GM12872 (cell line): ENCODE results near the gene CIITA.

Source experiments
- TF ChIP-seq, protein P1 (sequence below): IDR thresholded peaks from 3 replicates; pipeline ENCODE4 v1.5.1; 2011; ENCODE audit warnings: low read depth, mild to moderate bottlenecking, low read length, moderate library complexity; ENCODE audit not compliant: insufficient read depth

Gene CIITA

GRCh38 chr16:10934325-10935107 is 57.5 kb downstream of the CIITA start:
- TF ChIP-seq, protein P1, sequence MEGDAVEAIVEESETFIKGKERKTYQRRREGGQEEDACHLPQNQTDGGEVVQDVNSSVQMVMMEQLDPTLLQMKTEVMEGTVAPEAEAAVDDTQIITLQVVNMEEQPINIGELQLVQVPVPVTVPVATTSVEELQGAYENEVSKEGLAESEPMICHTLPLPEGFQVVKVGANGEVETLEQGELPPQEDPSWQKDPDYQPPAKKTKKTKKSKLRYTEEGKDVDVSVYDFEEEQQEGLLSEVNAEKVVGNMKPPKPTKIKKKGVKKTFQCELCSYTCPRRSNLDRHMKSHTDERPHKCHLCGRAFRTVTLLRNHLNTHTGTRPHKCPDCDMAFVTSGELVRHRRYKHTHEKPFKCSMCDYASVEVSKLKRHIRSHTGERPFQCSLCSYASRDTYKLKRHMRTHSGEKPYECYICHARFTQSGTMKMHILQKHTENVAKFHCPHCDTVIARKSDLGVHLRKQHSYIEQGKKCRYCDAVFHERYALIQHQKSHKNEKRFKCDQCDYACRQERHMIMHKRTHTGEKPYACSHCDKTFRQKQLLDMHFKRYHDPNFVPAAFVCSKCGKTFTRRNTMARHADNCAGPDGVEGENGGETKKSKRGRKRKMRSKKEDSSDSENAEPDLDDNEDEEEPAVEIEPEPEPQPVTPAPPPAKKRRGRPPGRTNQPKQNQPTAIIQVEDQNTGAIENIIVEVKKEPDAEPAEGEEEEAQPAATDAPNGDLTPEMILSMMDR, result no peak

DNA sequence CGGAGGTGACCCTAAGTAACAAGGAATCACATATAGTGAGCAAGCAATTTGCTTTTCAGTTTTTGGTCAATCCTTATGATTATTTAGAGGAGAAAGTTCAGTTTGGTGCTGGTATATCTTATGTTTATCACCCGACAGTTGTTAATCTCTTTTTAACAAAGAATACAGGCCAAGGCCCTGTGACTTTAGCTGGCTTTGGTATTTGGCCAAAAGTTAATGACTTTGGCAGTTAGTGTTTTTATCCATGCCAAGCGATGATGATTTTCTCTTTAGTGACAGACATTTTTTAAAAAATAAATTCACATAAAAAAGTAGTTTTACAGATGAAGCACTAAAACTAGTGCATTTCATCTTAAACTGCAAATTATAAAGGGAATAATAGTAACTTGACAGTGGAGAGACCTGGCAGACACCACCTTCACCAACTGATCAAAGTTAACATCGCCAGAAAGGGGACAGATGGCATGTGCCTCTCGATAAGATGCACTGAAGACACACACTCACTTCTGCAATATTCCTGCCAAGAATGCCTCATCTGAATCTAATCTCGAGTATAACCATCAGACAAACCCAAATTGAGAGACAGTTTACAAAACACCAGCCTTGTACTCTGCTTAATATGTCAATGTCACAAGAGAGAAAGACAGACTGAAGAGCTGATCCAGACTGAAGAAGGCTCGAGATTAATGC is 58.4 kb downstream of the CIITA start:
- TF ChIP-seq, protein P1, result no peak

DNA sequence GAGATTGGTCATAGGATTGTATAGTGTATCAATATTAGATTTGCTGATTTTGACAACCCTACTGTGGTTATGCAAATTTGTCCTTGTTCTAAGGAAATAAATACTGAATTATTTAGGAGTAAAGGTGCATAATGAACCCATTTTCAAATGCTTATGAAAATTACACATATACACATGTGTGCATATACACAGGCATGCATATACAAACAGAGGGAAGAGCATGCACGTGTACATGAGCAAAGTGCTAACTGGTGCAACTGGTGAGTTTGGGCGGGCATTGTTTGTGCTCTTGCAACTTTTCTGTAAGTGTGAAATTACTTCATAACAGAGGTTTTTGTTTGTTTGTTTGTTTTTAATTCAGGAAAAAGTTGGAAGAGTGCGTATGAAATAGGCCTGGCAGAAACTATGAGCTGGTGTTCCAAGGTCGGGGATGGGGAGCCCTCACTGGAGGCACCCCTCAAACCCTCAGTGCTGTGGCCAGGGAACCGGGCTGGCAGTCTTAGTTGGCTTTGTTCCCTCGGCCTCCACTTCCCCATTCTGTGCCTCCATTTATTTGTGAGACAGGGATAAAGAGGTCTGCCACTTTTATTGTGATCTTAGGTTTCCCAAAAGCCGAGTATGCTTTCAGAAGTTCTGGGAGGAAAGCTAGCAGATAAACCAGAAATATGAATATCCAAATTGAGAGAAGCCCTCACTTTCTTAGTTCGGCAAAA is 59.4 kb downstream of the CIITA start:
- TF ChIP-seq, protein P1, result no peak

GRCh38 chr16:10937068-10937859 is 60.3 kb downstream of the CIITA start:
- TF ChIP-seq, protein P1, result no peak

GRCh38 chr16:10938321-10938720 is 61.3 kb downstream of the CIITA start:
- TF ChIP-seq, protein P1, result no peak

DNA sequence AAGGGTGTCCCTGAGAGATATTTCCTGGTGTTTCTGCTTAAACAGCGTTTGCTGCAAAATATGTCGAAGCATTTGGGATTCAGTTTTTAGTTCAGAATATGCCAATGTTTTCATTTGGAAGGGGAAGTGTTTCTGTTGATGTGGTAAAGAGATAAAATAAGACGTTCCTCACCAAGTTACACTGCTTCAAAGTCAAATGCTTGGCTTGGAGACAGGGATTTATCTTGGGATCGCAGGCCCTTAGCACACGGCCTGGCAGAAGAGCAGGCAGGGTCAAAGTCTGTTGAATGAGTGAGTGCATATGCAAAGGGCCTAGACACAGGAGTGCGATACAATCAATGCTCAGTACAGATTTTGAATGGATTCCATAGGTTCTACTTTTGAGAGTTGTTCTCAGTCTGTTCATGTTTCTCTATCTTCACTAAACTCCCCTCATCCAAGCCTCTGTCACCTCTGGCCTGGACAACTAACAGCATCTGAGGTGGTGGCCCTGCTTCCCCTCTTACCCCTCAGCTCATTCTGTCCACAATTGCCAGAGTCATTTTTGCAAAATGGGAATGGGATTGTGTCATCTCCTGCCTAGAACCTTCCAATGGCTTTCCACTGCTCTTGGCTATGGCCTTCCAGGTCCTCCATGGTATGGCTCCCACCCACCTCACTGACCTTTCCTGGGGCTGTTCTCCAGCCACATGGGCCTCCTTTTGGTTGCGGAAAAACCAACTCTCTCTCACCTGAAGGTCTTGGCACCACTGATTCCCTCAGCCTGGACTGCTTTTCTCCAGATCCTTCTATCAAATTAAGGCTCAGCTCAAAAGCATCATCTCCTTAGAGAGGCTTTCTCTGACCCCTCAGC is 62.0 kb downstream of the CIITA start:
- TF ChIP-seq, protein P1, result no peak
